GM18511 (cell line): ENCODE results near the gene LAIR2.

Experiments used
- ATAC-seq: cut with Tn5 transposase; IDR thresholded peaks from one replicate; pipeline ENCODE4 v1.9.1; 2021; ENCODE audit warnings: mild to moderate bottlenecking, moderate library complexity; ENCODE audit not compliant: unreplicated experiment

Gene LAIR2

DNA sequence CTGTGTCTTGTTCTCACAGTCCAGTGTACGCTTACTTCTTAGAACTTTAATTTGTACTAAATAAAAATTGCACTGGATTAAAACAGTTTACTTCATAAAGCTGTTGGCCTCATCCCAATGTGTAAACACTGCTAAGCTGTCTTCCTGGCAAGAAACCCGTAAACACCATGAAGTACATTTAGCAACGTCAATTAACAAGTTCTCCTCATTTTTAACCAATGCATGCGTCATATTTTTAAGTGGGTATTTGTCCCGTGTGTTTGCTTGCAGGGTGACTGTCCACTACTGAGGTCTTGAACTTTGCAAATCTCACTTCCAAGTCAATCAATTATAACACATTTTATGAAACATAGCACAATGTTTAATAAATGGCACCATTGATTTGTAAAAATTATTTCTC lies 28.2 kb downstream of the LAIR2 start:
- ATAC-seq: no peak

DNA sequence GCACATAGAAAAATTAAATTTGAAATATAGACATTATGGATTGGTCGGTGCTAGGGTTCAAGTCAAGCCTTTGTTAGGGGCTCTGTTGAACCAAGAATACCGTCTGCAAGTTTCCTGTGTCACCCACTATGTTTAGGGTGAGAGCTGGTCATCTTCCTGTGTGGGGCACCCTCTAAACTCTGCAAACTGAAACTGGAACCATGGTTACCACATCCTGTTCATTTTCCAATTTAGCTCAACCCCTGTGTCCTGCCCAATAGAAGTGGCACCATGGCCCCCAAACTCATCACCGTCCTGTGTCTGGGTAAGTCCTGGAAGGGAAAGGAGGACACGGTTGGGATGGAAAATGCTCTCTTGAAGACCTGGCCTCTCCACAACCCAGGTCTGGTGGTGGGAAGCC lies 29.9 kb downstream of the LAIR2 start:
- peak; percentile 92 for ATAC-seq

DNA sequence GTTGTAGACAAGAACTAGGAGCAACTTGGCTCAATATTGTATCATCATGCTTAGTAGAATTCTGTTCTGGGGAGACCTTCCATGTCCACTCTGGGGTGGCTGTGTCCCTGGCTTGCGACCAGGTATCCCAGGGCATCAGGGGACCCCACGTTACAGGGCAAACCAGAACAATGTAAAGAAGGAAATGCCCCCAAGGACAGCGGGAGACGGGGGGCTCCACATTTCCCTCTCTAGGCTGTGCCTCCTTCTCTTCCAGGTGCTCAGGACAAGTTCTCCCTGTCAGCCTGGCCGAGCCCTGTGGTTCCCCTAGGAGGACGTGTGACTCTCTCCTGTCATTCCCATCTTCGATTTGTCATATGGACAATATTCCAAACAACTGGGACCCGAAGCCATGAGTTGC lies 30.8 kb downstream of the LAIR2 start:
- ATAC-seq: no peak

DNA sequence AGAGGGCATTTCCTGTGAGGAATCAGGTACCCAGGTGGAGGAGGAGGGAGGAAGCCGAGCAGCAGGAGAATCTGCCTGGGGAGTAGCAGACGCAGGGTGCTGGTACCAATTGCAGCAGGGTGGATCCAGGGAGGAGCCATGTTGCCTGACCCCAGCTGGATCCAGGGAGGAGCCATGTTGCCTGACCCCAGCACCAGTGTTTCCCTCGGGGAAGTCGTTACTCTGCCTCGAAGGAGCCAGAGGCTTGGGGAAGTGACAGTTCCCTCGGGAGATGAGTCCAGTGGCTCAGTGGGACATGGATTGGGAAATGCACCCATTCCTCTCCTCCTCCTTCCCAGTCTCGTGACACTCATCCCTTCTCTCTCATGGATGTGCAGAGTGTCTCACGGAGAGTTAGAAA lies 31.5 kb downstream of the LAIR2 start:
- ATAC-seq: no peak

DNA sequence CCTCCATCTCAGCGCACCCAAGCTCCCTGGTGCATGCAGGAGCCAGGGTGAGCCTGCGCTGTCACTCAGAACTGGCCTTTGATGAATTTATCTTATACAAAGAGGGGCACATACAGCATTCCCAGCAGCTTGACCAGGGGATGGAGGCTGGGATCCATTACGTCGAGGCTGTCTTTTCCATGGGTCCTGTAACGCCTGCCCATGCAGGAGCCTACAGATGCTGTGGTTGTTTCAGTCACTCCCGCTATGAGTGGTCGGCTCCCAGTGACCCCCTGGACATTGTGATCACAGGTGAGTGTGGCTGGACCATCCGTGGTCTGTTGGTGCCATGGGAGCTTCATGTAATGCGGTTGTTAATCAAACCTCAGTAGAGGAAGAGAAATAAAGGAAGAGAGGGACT lies 33.0 kb downstream of the LAIR2 start:
- ATAC-seq: no peak

DNA sequence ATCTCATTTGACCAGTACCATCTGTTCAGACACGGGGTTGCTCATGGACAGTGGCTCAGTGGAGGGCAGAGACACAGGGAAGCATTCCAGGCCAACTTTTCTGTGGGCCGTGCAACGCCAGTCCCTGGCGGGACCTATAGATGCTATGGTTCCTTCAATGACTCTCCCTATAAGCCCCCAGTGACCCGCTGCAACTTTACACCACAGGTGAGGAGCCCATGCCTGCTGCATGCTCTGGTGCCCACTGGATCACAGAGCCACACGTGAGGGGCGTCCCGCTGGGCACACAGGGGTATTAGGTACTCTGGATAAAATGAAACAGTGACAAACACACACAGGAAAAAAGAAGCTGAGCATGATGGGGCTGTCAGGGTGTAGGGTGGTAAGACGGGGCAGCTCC lies 34.3 kb downstream of the LAIR2 start:
- no peak for ATAC-seq

DNA sequence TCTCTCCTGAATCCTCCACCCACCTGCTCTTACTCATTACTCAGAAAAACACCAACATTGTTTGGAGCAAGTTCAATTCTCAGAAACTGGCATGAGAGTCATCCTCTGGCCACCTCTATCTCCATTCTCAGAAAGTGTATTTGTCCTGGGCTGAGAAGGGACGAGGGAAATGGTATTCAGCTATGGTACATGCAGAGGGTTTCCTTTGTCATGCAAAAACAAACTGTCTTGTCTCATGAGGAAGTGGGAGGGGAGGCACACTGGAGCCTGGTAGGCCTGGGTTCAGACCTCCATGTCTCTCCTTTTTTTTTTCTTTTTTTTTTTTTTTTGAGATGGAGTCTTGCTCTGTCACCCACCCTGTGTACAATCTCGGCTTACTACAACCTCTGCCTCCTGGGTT lies 39.1 kb downstream of the LAIR2 start:
- no peak for ATAC-seq

DNA sequence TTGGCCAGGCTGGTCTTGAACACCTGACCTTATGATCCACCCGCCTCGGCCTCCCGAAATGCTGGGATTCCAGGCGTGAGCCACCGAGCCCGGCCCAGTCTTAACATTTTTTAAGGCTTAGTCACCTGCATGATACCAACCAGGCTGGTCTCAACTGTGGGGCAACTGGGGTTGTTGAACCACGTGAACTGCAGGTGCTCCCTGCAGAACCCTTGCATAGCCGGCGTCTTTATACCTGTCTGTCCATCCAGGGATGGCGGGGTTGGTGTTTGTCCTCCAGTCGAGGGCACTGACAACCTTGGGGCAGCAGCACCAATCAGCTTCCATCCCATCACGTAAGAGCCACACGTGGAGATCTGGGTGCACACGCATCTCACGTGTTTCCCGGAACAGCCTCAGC lies 46.2 kb downstream of the LAIR2 start:
- ATAC-seq: no peak

DNA sequence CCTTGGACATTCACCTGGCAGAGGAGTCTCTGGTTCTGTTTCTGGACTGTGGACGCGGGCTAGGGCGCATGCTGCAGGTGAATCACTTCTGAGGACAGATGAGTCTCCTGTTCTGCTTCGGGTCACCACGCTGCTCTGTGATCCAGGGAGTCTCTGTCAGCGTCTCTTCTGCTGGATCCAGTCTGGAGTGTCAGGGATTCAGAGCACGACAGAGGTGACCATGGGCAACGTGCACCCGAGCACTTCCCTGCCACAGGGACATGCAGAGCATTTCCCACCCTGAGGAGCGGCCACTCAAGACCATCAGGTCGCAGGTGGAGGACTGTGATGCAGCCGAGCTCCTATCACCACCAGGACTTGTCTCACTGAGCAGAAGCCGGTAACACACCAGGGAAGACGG lies 46.6 kb downstream of the LAIR2 start:
- ATAC-seq: no peak

DNA sequence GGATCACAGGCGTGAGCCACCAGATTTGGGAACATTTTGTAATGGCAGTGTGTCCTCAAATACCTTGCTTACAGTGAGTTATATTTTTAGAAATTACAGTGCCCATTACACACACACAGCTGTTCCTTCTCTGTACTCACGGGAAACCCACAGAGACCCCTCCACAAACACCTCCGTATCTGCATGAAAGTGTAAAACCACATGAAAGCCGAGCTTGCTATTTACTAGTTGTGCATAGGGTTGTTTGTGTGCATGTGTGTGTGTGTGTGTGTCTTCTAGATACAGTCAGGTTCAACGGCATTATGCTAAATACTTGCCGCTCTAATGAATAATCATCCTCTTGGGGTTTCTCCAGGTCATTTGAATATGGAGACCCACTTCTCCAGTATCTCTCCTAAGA lies 48.7 kb downstream of the LAIR2 start:
- ATAC-seq: peak; percentile 64

DNA sequence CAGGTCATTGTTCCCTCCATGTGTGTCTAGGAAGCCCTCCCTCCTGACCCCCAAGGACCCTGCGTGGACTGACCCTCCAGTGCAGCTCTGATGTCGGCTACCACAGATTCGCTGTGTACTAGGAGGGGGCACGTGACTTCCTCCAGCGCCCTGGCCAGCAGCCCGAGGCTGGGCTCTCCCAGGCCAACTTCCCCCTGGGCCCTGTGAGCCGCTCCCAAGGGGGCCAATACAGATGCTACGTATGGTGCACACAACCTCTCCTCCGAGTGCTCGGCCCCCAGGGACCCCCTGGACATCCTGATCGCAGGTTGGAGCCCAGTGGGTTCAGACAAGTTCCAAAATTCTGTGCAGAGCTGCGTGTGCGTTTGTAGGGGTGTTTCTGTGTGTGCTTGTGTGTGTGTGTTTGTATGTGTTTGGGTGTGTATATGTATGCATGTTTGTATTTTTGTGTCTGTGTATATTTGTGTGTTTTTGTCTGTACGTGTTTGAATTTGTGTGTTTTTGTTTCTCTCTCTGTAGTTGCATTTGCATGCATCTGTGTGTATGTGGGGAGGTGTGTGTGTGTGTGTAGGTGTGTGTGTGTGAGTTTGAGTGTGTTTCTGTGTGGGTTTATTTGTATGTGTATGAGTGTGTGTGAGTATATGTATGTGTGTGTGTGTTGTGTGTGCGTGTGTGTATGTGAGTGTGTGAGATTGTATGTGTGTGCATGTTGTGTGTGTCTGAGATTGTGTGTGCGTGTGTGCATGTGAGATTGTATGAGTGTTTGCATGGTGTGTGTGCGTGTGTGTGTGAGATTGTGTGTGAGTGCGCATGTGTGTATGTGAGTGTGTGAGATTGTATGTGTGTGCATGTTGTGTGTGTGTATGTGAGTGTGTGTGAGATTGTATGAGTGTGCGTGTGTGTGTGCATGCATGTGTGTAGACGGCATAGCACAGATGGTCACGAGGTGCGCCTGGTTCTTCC lies 49.6 kb downstream of the LAIR2 start:
- ATAC-seq: peak; percentile 75

DNA sequence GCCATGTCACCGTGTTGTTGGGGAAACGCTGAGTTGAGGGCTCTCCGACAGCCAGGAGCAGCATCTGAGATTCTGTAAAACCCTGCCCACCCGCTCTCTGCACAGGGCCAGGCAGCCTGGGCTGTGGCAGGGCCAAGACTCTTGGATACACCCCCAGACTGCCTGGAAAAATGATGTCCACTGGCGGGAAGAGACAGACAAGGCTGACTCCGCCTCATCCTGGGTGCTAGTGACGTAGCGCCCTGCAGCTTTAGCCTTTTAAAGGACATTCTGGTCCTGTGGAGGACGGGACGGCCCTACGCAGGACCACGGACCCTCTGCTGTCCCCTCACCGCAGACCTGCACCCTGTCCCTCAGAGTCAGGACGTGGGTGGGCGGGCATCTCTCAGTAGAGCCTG lies 50.3 kb downstream of the LAIR2 start:
- no peak for ATAC-seq

DNA sequence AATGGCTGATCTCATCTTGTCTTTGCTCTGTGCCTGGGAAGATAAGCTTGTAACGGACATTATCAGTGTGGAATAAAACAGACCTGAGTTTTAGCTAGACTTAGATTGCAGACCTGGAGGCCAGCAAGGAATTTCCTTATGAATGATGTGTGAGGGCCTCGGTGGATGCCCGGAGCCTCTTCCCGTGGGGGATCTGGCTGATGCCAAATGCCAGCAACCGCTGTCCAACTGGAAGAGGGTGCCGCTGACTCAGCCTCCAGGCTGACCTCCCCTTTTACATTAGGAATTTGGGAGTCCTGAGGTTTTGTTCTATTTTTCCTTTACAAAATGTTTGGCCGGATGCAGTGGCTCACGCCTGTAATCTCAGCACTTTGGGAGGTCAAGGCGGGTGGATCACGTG lies 51.4 kb downstream of the LAIR2 start:
- ATAC-seq: no peak

DNA sequence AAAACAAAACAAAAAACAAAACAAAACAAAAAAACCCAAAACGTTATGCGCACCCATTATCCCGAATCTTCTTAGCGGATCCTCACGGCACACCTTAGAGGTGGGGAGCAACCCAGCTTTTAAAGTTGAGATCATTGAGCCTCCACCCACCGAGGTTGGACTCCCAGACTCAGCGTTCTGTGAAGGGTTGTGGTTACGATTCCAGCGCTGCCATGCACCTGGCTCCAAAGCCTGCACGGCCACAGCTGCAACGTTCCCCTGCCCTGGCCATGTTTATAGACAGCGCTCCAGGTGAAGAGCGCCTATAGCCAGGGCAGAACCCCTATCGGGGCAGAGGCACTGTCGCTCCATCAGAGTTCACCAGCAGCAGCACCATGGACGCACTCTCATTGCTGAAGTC lies 52.3 kb downstream of the LAIR2 start:
- no peak for ATAC-seq

DNA sequence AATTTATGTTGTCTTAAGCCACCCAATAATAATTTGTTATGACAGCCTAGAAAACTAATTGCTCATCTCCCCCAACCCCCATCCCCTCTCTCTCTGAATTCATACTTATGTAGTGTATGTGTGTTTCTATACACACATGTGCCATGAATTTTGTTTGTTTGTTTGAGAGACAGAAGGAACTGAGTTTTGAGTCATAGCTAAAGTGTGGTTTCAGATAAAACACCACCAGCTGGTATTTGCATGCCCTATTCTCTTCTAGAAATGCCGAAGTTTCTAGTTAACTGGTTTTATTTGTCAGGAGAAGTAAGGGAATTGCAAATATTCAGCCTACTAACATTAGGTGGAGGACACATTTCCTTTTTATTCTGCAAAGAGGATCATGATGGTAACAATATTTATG lies 53.6 kb downstream of the LAIR2 start:
- no peak for ATAC-seq

DNA sequence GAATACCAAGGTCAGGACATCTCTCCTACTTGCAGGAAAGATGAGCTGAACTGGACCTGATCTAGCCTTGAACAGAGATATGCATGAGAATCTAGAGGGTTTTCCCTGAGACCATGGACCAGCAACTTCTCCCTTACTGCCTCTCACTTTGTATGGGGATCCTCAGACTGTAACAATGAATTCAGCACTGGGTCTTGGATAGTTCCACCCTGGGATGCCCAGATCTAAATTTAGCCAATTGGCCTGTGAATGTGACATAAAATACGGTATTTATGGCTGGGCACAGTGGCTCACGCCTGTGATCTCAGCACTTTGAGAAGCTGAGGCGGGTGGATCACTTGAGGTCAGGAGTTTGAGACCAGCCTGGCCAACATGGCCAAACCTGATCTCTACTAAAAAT lies 55.7 kb downstream of the LAIR2 start:
- ATAC-seq: no peak
